GM18519 (cell line): ENCODE results near the gene BARHL1.

Experiments
- ATAC-seq: cut with Tn5 transposase; IDR thresholded peaks from one replicate; pipeline ENCODE4 v1.9.1; 2021; ENCODE audit warnings: mild to moderate bottlenecking, moderate library complexity; ENCODE audit not compliant: unreplicated experiment, low FRiP score

Gene BARHL1

GRCh38 chr9:132606066-132606465, 23.7 kb downstream of the BARHL1 start:
- no peak for ATAC-seq

- no peak for ATAC-seq
These were observed 26.8 kb downstream of the BARHL1 start for GRCh38 chr9:132609184-132609583.

- no peak for ATAC-seq
These were observed 27.4 kb downstream of the BARHL1 start for GRCh38 chr9:132609829-132610228.

GRCh38 chr9:132610661-132611060, 28.3 kb downstream of the BARHL1 start:
- ATAC-seq, result no peak

DNA sequence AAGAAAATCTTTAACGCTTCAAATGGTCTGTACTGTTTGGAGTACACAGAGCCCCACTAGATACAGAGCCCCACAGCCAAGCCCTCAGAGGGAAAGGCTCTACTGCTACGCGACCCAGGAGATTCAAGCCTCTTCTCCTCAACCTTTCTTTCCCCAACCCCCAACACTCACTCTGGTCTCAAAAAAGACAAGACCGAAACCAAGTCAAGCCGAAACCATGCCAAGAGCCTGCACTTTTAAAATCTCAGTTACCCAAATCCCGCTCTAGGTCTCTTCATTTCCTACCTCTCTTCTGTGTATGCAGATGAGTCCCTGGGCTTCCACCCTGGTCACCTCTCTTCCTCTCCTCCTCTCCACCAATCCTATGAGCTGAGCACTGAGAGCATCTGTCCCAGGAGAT, 31.9 kb downstream of the BARHL1 start:
- no peak for ATAC-seq

GRCh38 chr9:132615774-132616173, 33.4 kb downstream of the BARHL1 start:
- no peak for ATAC-seq

- ATAC-seq, result no peak
These were observed 34.3 kb downstream of the BARHL1 start for GRCh38 chr9:132616725-132617124.

DNA sequence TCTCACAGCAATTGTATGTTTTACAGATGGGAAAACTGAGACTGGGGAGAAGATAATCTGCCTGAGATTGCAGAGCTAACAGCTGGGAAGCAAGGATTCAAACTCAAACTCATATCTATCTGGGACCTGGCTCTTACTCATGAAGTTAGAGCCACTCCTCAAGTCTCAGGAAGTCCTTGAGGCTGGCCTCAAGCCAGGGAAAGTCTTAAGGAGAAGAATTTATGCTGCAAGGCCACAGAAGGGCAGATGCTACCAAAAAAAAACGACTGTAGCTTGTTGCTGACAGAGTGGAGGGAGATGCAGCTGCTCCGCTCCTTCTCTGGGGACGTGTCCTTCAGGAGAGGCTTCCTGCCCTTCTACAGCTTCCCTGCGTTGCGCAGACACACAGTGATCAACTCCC, 39.8 kb downstream of the BARHL1 start:
- no peak for ATAC-seq

DNA sequence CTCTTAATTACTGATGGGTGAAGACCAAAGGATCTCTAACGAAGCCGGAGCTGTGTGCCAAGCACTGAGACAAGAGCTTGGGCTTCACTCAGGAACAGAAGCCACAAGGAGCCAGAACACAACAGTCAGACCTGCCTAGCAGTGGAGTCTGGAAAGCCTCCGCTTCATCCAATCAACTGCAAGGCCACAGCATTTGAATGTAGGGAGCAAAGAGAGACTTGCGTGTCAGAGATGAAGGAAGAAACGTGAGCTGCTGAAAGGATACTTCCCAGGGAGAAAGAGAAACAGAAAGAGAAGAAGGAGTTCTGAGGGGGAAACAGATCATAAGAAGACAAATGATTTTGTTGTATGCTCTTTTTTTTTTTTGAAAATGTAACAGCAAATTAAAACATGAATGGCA, 43.9 kb downstream of the BARHL1 start:
- no peak for ATAC-seq

DNA sequence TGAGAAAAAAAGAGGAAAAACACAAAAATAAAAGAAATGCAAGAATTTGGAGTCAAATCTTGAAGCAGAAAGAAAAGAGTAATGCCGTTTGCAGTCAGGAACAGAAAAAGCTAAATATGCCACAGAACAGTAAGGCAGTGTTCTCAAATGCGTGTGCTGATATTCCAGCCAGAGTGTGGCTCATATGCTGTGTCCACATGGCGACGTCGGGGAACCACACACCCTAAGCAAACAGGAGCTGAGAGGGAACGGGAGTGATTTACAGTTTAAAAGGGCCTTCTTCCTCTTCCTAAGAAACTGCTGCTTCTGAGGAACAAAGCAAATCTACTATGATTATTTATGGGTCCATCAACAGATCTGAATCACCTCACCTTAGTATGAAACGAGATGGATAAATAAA, 44.7 kb downstream of the BARHL1 start:
- ATAC-seq, result no peak

DNA sequence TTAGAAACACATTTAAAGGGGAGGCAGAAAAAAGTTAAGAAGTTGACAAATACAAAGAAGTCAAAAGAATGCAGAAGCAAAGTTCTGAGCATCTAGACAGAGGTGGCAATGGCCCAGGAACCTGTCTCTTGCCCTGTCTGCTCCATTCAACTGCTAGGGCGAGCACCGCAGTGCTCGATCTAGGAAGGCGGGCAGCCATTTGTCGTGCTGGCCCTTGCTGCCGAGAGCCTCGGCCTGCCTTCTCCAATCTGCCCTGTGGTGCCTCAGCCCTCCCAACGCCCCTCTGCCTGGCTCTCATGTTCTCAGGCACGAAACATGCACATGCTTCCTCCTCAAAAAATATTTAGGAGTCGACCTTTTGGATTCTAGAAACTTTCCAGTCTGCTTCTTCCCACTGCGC, 45.2 kb downstream of the BARHL1 start:
- ATAC-seq, result no peak

DNA sequence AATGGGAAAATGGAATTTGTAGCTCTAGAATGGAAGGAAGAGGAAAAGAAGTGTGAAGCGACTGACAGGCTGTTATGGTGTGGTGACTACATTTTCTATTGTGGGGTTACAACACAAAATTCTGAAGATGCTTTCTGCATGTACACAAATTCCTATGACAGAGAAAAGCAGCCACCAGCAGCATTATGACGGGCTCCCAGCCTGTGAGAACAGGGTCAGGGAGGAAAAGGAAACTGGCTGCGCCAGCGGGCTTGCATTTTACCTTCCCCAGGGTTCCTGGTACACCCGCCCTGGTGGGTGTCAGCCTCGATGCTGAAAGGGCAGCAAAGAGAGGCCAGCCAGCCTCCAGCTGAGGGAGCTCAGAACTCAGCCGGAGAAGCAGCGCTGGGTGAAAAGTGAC, 46.3 kb downstream of the BARHL1 start:
- ATAC-seq, result no peak

- ATAC-seq, result no peak
These were observed 47.7 kb downstream of the BARHL1 start for GRCh38 chr9:132630116-132630515.

GRCh38 chr9:132630811-132631210, 48.4 kb downstream of the BARHL1 start:
- no peak for ATAC-seq

- no peak for ATAC-seq
These were observed 48.9 kb downstream of the BARHL1 start for GRCh38 chr9:132631280-132631679.

DNA sequence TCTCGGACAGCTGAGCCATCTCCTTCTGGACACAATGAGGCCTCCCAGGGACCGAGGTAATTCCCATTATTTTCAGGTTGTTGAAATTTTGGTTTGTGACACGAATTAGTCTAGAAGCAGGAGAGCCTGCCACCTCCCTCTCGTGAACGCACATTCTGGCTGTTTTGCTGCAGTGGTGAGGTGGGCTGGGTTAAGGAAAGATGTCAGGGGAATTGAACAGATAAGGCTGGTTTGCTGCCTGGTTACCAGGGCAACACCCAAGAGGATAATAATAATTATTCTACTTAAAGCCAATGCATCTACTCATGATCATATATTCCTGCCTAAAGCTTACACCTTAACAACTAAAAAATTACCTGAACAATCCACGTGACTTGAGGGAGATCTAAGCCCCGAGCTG, 49.3 kb downstream of the BARHL1 start:
- ATAC-seq, result no peak

DNA sequence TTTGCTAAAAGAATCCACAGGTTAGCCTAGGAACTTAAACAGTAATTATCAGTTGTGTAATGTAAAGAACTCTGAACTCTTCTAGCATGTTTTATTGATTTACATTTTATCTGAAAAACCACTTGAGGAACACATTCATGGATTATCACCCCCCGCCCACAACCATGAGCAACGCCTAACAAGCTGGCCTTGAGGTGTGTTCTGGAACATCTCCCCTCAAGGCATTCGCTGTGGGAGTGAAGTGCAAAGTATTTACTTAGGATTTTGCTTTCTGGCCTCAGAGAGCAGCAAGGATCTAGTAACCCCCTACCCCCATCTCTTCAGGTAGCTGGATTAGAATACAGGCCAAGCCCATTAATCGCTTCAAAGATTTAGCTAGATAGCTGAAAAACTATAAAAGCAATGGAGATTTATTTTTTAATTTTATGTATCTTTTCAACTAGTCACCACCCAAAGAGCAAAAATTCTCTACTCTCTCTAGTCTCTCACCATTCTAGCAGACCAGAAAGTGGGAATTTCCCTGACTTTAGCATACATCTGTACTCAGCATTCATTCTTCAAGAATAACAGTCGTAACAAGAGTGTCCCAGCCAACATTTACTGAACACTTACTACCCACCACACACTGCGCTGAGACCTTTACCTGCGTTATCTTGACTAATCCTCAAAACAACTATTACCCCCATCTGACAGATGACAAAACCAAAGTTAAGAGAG, 50.2 kb downstream of the BARHL1 start:
- no peak for ATAC-seq

- ATAC-seq, result no peak
These were observed 51.9 kb downstream of the BARHL1 start for GRCh38 chr9:132634327-132634726.

DNA sequence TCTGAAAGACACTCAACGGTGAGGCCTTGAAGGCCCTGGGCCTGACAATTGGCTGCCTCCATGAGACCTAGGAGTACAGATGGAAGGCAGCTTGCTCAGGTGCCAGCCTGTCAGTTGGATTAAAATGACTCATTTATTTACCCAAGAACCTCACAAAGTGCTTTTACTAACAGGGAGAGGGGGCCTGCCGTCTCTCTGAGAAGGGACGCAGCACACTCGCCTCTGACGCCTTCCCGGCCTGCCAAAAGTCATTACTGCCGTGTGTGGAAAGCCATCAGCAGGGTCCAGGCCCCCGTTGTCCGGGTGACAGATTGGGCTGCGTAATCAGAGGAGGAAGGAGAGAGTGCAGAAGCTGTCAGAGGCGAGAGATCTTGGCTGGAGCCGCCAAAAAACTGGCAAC, 54.9 kb downstream of the BARHL1 start:
- no peak for ATAC-seq

GRCh38 chr9:132637801-132638200, 55.4 kb downstream of the BARHL1 start:
- ATAC-seq, result no peak

- ATAC-seq, result no peak
These were observed 55.8 kb downstream of the BARHL1 start for GRCh38 chr9:132638240-132638639.

DNA sequence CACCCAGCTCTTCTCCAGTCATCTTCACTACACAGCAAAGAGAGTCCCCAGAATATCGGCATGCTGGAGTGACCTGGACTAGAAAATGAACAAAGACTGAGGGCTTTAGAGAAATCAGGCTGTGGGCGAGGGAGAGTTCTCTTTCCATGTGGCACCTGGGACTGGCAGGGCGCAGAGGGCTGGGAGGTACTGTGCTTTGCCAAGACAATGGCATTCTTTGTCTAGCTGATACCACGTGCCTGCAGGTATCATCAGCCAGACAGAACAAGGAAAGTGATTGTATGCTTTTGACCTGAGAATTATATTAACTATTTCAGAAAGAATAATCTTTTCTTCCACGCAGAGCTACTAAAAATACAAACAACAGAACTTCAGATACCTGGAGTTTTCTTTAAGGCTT, 56.9 kb downstream of the BARHL1 start:
- ATAC-seq, result no peak
